K562 (cell line): Measurements from ENCODE around the gene ANKS3. TPM values are rescaled to one million over a fixed set of nuclear protein-coding genes. Genes with fewer than 3 reads are reported as not detected.

Experiments used
- ARNT ChIP-seq, 2 experiments: fragments of 450-650 bp; IDR thresholded peaks; 2 replicates each; pipeline ENCODE4 v1.6.1; 2016; ENCODE audit warnings: mild to moderate bottlenecking in 1 of 2
- BCLAF1 ChIP-seq, 2 experiments: fragments of 450-650 bp in 1 of 2; IDR thresholded peaks; 2 replicates each; pipeline ENCODE4 v1.6.1; 2011 to 2017; ENCODE audit warnings: low read depth in 2 of 2, antibody characterized with exemption in 1 of 2, borderline replicate concordance in 1 of 2, low read length in 1 of 2, mild to moderate bottlenecking in 1 of 2, mixed read lengths in 1 of 2; ENCODE audit not compliant: control insufficient read depth in 1 of 2
- DMBX1 ChIP-seq: fragments of 250-450 bp; sonication (Bioruptor Pico); IDR thresholded peaks from 2 replicates; pipeline ENCODE4 v1.8.0; 2022; ENCODE audit warnings: inconsistent platforms, mild to moderate bottlenecking, moderate library complexity, borderline replicate concordance
- ESRRA ChIP-seq: fragments of 450-650 bp; IDR thresholded peaks from 2 replicates; pipeline ENCODE4 v1.6.1; 2014; ENCODE audit warnings: low read depth, mild to moderate bottlenecking, moderate library complexity, borderline replicate concordance
- MAFG ChIP-seq: fragments of 450-650 bp; conservative IDR thresholded peaks from 2 replicates; pipeline ENCODE4 v1.6.1; 2016; ENCODE audit warnings: missing genetic modification characterization, missing compliant biosample characterization
- NFIC ChIP-seq: fragments of 450-650 bp; IDR thresholded peaks from 2 replicates; pipeline ENCODE4 v1.6.1; 2017; ENCODE audit warnings: mild to moderate bottlenecking, inconsistent platforms
- NKRF ChIP-seq: fragments of 450-650 bp; IDR thresholded peaks from 2 replicates; pipeline ENCODE4 v1.6.1; 2016; ENCODE audit warnings: borderline replicate concordance
- PHB ChIP-seq: fragments of 250-450 bp; sonication (Bioruptor Pico); IDR thresholded peaks from 2 replicates; pipeline ENCODE4 v1.5.0; 2021
- POLR2AphosphoS5 ChIP-seq: IDR thresholded peaks from 2 replicates; pipeline ENCODE4 v1.6.1; 2011; ENCODE audit warnings: mild to moderate bottlenecking, low read depth, low read length, moderate library complexity; ENCODE audit not compliant: control insufficient read depth, insufficient read depth
- POU5F1 ChIP-seq: fragments of 150-350 bp; IDR thresholded peaks from 2 replicates; pipeline ENCODE4 v1.6.1; 2014; ENCODE audit warnings: borderline replicate concordance, low read length, low read depth, mild to moderate bottlenecking; ENCODE audit not compliant: partially characterized antibody
- RBM15 ChIP-seq: fragments of 200-400 bp; formaldehyde crosslinking; IDR thresholded peaks from 2 replicates; pipeline ENCODE4 v1.6.1; 2018; ENCODE audit warnings: mild to moderate bottlenecking, low read length, moderate library complexity; ENCODE audit not compliant: insufficient read depth
- SIN3B ChIP-seq: fragments of 450-650 bp; IDR thresholded peaks from 2 replicates; pipeline ENCODE4 v1.6.1; 2017; ENCODE audit warnings: low read depth, mild to moderate bottlenecking, moderate library complexity
- XRCC3 ChIP-seq: fragments of 450-650 bp; IDR thresholded peaks from 2 replicates; pipeline ENCODE4 v1.6.1; 2017; ENCODE audit warnings: mild to moderate bottlenecking, moderate library complexity
- ZFP30 ChIP-seq: fragments of 250-450 bp; sonication (Bioruptor Pico); IDR thresholded peaks from 2 replicates; pipeline ENCODE4 v1.8.0; 2022; ENCODE audit warnings: moderate library complexity, mild to moderate bottlenecking, inconsistent platforms, borderline replicate concordance
- ZNF146 ChIP-seq: IDR thresholded peaks from one replicate; pipeline ENCODE4 v1.6.1; 2018; ENCODE audit warnings: missing compliant biosample characterization; ENCODE audit not compliant: unreplicated experiment
- polyA plus RNA-seq, 8 experiments: library from polyadenylated mRNA; depleted of rRNA in 4 of 8; stranded (reverse) in 5 of 8; unstranded in 3 of 8; fragments of >200 nt; fragmentation: Nextera tagmentation in 2 of 8; fragmentation: Illumina TruSeq in 1 of 8; extraction: Ambion mirVana in 2 of 8; extraction: Trizol in 1 of 8; gene quantifications; 2 replicates each; pipeline versions ENCODE4 v1.2.1 to v1.2.3, GENCODE V29; 2011 to 2014; ENCODE audit warnings: inconsistent platforms in 1 of 8, missing spikeins in 1 of 8
- total RNA-seq, 7 experiments: library from RNA; depleted of rRNA in 6 of 7; stranded (reverse); fragments of >200 nt in 6 of 7; fragmentation: Illumina TruSeq in 2 of 7; extraction: Trizol in 2 of 7; gene quantifications; 2 replicates each; pipeline versions ENCODE4 v1.2.1 to v1.2.3, GENCODE V29; 2011 to 2021; ENCODE audit warnings: low replicate concordance in 1 of 7
- TF ChIP-seq, protein P1 (sequence below), 2 experiments: fragments of 450-650 bp; IDR thresholded peaks; 2 replicates each; pipeline ENCODE4 v1.6.1; 2016
- TF ChIP-seq, protein P2 (sequence below): fragments of 450-650 bp; formaldehyde crosslinking; IDR thresholded peaks from 2 replicates; pipeline ENCODE4 v1.4.0; 2020; ENCODE audit warnings: mild to moderate bottlenecking, moderate library complexity
- TF ChIP-seq, protein P3 (sequence below): fragments of 450-650 bp; IDR thresholded peaks from 2 replicates; pipeline ENCODE4 v1.6.1; 2014; ENCODE audit warnings: low read depth, mild to moderate bottlenecking, moderate library complexity, borderline replicate concordance

The ANKS3 gene
- total and polyA plus RNA-seq, 9 of the 15 experiments (the other 6 are each of a cell fraction or from before 2014, with no cell fraction given): 0.43 to 25.7 (median 14.8) TPM

GRCh38 chr16:4767872-4768548, 33.9 kb upstream of the ANKS3 start (continued):
- TF ChIP-seq ESRRA: no peak; the same call in 1 of the 2 replicates
- TF ChIP-seq, protein P1, sequence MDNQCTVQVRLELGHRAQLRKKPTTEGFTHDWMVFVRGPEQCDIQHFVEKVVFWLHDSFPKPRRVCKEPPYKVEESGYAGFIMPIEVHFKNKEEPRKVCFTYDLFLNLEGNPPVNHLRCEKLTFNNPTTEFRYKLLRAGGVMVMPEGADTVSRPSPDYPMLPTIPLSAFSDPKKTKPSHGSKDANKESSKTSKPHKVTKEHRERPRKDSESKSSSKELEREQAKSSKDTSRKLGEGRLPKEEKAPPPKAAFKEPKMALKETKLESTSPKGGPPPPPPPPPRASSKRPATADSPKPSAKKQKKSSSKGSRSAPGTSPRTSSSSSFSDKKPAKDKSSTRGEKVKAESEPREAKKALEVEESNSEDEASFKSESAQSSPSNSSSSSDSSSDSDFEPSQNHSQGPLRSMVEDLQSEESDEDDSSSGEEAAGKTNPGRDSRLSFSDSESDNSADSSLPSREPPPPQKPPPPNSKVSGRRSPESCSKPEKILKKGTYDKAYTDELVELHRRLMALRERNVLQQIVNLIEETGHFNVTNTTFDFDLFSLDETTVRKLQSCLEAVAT (IDR thresholded peaks at IDR 0.05): peak in 1 of 2 experiments; percentile 28; a peak in 1 of 4 replicates
- TF ChIP-seq MAFG (tag): no peak
- no peak for TF ChIP-seq DMBX1
- no peak for TF ChIP-seq ZNF146 (CRISPR knock-in tag)
- TF ChIP-seq, protein P2, sequence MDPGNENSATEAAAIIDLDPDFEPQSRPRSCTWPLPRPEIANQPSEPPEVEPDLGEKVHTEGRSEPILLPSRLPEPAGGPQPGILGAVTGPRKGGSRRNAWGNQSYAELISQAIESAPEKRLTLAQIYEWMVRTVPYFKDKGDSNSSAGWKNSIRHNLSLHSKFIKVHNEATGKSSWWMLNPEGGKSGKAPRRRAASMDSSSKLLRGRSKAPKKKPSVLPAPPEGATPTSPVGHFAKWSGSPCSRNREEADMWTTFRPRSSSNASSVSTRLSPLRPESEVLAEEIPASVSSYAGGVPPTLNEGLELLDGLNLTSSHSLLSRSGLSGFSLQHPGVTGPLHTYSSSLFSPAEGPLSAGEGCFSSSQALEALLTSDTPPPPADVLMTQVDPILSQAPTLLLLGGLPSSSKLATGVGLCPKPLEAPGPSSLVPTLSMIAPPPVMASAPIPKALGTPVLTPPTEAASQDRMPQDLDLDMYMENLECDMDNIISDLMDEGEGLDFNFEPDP (CRISPR knock-in tag): no peak
- TF ChIP-seq XRCC3: no peak
- peak; percentile 28; the same call in 1 of the 2 replicates for TF ChIP-seq NKRF
- TF ChIP-seq ZFP30: no peak
- TF ChIP-seq BCLAF1 (IDR thresholded peaks at IDR 0.05; ENCODE audit: borderline replicate concordance in 1 of 2, control insufficient read depth in 1 of 2, low read depth in 2 of 2, low read length in 1 of 2): no peak
- TF ChIP-seq NFIC: no peak
- no peak for TF ChIP-seq RBM15
- no peak for TF ChIP-seq POLR2AphosphoS5
- TF ChIP-seq, protein P3, sequence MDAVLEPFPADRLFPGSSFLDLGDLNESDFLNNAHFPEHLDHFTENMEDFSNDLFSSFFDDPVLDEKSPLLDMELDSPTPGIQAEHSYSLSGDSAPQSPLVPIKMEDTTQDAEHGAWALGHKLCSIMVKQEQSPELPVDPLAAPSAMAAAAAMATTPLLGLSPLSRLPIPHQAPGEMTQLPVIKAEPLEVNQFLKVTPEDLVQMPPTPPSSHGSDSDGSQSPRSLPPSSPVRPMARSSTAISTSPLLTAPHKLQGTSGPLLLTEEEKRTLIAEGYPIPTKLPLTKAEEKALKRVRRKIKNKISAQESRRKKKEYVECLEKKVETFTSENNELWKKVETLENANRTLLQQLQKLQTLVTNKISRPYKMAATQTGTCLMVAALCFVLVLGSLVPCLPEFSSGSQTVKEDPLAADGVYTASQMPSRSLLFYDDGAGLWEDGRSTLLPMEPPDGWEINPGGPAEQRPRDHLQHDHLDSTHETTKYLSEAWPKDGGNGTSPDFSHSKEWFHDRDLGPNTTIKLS: no peak
- TF ChIP-seq PHB (CRISPR knock-in tag): no peak
- TF ChIP-seq SIN3B: no peak
- no peak for TF ChIP-seq POU5F1
- no peak for TF ChIP-seq ARNT (IDR thresholded peaks at IDR 0.05)
